Activated CD4-positive, alpha-beta T cell treated with anti-CD3 and anti-CD28 coated beads, Interleukin-10, Interleukin-2, amounts not matched to agents 100 ng/mL and 50 ng/mL, durations not matched to agents 16 hours and 8 hours (primary cell): ENCODE data around the gene RHBDL1.

Experiments
- DNase-seq: peaks from one replicate; pipeline ENCODE4 v3.0.0-alpha.2; 2020

The RHBDL1 gene

DNA sequence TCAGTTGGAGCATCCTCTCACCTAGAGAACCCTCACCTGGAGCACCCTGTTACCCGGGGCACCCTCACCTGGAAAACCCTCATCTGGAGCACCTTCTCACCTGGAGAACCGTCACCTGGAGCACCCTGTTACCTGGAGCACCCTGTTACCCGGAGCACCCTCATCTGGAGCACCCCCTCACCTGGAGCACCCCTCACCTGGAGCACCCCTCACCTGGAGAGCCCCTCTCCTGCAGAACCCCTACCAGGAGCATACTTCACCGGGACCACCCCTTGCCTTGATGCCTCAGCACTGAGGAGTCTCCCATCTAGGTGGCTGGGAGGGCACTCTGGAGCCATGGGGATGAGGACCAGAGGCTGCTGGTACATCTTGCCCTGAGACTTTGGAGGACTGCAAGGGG lies 33.5 kb downstream of the RHBDL1 start:
- no peak for DNase-seq

DNA sequence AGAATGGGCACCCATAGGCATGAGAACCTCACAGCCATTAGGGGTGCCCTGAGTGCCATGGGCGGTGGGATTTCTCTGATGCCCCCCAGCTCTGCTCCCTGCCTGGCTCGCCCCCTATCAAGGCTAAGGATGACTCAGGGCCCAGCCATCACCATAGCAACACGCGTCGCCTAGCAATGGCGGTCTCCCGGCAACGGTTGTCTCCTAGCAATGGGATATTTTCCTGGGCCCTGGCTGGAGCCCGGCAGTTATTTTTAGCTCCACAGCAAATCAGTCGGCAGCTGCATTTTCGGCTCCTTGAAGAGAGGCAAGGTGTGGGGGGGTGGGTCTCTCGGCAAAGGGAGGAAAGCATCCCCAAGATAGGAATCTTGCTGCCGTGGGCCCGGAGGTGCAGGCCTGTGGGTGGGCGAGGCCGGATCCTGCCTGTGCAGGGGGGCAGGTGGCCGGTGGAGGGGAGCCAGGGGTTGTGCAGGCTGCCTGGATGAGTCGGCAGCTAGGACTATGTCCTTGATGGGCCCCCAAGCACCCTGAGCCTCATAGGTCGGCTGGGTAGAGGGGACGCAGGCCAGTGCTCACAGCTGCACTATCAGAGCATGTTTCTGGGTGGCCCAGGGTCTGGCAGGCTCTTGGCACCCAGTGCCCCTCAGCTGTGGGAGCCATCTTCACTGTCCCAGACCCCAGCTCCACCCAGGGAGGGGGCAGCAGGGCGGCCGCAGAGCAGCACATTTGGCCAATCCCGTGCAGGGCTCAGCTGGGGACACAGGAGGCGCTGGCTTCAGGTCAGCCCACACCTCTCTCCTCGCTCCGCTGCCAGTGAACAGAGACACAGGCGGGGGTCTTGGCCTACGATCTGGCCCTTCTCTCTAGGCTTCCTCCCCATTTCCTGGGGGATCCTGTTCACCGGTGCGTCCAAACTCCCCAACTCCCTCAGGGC lies 34.4 kb downstream of the RHBDL1 start:
- no peak for DNase-seq

DNA sequence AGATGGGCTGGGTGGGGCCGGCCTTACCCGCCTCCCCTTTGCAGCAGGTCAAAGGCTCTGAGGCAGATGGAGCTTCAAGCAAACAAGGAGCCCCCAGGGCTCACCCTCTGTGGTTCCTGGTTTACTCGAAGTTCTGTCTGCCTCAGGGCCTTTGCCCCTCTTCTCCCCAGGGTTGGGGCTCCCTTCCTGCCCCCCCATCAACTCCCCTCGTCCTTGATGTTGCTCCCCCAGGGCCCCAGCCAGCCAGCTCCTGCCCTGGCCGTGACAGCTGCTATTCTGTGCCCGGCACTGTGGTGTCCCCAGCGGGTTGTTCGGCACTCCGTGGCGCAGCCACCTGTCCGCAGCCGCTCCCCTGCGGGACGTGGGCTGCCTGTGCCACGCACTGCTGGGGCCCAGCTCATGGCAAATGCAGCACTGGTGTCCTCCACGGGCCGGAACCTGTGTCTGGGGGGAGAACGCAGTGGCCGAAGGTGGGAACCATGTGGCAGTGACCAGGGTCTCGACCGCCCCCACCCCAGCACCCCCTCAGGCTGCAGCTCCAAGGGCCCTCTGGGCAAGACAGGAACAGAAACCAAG lies 35.1 kb downstream of the RHBDL1 start:
- DNase-seq: no peak

GRCh38 chr16:711084-711483 lies 35.6 kb downstream of the RHBDL1 start:
- DNase-seq: no peak

GRCh38 chr16:711548-712320 lies 36.3 kb downstream of the RHBDL1 start:
- peak; percentile 83 for DNase-seq

DNA sequence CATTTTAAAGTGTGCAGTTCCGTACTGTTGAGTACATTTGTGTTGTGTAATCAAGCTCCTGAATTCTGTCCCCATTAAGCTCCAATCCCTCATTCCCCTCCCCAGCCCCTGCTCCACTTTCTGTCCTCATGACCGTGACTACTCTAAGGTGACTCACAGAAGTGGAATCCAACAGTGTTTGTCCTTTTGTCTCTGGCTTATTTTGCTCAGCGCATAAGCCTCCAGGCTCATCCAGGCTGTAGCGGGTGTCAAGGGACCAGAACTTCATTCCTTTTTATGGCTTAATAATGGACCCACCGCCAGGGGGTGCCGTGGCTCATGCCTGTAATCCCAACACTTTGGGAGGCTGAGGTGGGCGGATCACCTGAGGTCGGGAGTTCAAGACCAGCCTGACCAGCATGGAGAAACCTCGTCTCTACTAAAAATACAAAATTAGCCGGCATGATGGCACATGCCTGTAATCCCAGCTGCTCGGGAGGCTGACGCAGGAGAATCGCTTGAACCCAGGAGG lies 37.3 kb downstream of the RHBDL1 start:
- DNase-seq: peak; percentile 69

DNA sequence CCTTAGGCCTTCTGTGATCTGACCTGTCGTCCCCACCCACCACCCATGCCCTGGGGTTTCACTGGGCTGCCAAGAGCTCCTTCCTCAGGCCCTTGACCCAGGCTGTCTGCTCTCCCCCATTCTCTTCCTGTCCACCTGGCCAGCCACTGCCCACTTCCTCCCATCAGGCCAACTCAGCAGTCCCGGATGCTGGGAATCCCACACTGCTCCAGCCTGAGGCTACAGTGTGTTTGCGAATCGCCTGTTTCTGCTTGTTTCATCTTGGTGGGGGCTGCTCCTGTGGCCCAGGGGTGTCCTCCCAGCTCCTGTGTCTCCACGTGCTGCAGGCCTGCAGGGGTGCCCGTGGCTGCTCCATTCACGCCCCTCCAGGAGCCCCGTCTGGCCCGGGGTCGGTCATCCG lies 38.6 kb downstream of the RHBDL1 start:
- no peak for DNase-seq

DNA sequence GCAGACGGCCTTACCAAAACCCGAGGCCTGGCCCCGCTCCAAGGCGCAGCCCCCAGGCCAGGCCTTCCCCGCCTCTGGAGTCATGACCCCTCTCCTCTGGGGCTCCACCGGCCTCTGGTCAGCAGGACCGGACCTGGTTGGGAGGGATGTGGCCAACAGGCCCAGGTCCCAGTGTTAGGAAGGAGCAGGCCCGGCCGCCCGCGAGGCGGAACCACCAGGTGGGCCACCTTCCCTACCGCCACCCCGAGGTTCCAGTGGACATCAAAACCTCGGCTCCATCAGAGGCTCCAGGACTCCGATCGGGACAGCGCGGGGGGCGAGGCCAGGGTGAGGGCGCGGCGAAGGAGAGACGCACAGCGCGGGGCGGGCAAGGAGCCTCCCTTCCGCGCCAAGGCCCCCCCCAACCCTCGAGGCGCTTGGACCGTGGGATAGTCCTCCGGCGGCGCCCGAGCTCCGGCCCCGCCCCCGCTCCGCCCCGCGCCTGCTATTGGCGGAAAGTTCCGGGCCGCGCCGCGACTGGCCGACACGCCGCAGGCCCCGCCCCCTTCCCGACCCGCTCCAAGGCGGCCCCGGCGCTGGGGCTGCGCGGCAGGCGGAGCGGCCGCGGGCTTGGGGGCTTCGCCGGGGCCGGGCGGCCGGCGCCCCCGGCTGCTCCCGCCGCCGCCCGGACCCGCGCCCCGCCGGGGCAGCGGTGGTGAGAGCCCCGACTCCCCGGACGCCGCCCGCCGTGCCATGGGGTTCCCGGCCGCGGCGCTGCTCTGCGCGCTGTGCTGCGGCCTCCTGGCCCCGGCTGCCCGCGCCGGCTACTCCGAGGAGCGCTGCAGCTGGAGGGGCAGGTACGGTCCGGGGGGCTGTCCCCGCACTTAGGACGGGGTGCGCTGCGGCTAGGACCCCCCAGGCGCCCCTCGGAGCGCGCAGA lies 39.3 kb downstream of the RHBDL1 start, which contains the start of gene METRN:
Gene METRN (plus strand): TSS at position 561 of the 919 bp plus-strand sequence. CDS start 172 bp downstream, at position 733.
- peak; percentile 92 for DNase-seq

DNA sequence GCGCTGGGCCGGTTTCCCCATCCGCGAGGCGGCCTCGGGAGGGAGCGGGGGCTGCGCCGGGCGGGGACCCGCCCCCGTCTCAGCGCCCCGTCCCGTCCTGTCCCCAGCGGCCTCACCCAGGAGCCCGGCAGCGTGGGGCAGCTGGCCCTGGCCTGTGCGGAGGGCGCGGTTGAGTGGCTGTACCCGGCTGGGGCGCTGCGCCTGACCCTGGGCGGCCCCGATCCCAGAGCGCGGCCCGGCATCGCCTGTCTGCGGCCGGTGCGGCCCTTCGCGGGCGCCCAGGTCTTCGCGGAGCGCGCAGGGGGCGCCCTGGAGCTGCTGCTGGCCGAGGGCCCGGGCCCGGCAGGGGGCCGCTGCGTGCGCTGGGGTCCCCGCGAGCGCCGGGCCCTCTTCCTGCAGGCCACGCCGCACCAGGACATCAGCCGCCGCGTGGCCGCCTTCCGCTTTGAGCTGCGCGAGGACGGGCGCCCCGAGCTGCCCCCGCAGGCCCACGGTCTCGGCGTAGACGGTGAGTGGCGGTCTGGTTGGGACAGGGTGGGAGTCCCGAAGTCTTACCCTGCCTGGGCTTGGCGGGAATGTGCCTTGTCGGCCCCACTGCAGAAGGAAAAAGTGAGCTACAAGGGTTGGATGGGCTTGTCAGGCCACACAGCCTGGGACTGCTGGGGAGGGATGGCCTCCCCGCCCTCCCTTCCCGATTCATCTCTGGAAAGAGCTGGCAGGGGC lies 40.2 kb downstream of the RHBDL1 start:
- DNase-seq: no peak

DNA sequence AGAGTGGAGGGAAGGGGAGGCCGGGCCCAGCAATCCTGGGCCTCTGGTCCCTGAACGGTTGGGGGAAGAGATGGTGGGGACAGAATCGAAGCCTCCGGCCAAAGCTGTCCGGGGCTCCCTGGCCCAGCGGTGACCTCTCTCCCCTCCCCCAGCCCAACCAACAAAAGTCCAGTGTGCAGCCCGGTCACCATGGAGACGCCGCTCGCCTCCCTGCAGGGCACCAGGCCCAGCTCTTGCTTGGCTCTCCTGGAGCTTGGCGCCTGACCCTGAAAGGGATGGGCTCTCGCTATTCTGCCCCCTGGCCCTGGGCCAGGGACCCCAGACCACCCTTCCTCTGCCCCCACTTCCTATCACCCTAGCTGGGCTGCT lies 40.7 kb downstream of the RHBDL1 start:
- no peak for DNase-seq

DNA sequence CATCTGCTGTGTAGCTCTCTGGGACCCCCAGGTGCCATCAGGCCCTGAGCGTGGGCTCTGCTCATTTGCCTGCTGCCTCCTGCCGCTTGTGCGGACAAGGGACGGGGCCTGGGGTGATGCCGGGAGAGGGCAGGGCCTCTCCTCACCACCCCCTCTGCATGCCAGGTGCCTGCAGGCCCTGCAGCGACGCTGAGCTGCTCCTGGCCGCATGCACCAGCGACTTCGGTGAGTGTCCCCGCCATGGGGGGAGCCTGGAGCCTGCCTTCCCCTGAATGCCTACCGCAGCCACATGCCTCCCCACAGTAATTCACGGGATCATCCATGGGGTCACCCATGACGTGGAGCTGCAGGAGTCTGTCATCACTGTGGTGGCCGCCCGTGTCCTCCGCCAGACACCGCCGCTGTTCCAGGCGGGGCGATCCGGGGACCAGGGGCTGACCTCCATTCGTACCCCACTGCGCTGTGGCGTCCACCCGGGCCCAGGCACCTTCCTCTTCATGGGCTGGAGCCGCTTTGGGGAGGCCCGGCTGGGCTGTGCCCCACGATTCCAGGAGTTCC lies 41.4 kb downstream of the RHBDL1 start:
- no peak for DNase-seq

- DNase-seq: no peak
These were observed 42.2 kb downstream of the RHBDL1 start for GRCh38 chr16:717450-718245.

DNA sequence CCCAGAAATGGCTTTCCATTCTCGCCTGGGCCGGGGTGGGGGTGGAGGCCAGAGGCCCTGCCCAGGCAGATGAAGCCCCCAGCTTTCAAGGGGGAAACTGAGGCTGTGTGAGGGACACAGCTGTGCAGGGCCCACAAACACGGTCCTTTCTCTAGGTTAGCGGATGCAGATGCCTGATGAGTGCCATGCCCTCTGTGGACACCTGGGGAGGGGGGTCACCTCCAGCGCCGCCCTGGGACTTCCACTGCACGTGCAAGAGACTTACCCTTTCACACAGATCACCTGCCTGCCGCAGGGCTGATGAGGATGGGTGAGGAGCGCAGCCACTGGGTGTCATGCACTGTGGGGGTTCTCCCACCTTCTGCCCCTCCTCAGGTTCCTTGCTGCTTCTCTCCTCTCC lies 42.9 kb downstream of the RHBDL1 start:
- DNase-seq: no peak

DNA sequence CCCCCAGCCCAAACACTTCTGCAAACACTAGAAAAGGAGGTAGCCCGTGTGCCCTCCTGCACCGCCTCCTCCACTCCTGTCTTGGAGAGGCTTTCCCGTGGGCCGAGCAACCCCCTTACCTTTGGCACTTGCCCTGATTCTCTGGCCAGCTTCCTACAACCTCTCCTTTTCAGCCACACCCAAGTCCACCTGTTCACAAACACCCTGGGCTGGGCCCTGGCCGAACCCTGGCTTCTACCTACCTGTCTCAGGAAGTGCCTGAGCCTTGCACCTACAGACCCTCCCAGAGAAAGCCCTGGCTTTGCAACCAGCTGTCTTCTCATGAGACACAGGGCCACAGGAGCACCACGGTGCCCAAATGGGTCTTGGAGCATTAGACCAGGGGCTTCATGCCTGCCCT lies 43.5 kb downstream of the RHBDL1 start:
- DNase-seq: no peak

DNA sequence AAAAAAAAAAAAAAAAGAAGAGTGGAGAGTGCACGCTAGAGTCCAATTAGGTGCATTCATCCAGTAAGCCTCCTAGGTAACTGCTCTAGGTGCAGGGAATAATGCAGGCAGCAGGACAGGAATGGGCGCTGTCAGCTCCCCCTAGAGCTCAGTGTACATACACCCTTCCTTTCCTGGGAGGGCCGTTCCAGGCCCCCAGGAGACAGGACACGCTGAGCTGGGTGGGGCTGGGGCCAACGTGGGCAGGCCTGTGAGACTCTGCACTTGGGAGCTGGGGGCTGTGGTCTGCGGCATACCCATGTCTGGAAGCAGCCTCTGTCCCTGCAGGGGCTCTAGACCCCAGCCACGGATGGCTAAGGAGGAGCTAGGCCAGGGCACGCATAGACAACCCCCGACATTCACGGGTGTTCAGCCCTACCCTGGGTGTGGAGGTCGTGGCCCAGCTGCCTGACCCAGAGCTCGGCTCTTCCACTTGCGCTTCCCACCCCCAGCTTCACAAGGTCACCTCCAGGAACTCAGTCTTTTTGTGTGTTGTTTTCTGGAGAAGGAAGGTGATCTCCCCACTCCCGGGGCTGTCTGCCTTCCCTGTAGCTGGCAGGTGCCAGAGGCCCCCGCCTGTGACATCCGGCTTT lies 44.5 kb downstream of the RHBDL1 start:
- DNase-seq: no peak

- peak; percentile 76 for DNase-seq
These were observed 45.0 kb downstream of the RHBDL1 start for GRCh38 chr16:720447-720989.

DNA sequence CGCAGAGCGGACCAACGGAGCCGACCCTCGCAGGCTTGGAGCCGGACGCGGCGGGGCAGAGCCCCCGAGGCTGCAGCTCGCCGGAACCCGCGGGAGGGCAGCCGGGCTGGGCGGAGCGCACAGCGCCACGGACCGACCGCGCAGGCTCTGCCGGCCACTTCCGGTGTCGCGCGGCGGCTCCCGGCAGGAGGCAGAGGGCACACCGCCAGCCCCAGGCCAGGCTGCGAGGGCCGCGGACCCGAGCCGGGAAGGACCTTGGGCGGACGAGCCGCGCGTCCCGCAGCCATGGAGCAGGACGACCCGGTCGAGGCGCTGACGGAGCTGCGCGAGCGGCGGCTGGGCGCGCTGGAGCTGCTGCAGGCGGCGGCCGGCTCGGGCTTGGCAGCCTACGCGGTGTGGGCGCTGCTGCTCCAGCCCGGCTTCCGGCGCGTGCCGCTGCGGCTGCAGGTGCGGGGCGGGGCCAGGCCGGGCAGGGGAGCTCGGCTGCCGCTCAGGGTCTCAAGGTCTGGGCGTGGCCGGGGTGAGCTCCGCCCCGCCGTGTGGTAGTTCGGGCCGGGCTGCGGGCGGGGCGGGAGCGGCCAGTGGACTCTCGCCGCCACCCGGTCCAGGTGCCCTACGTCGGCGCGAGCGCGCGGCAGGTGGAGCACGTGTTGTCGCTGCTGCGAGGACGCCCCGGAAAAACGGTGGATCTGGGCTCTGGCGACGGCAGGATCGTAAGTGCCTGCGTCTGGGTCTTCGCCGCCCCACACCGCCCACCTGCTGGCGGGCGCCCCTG lies 45.7 kb downstream of the RHBDL1 start, which contains the start of gene ANTKMT:
Gene ANTKMT (plus strand): TSS at position 157 of the 775 bp plus-strand sequence. CDS start 129 bp downstream, at position 286.
- DNase-seq: peak; percentile 91

- DNase-seq: no peak
These were observed 46.5 kb downstream of the RHBDL1 start for GRCh38 chr16:721765-722540.
